GM19372 (cell line): Measurements from ENCODE around the gene TELO2.

Experiments used
- ATAC-seq: cut with Tn5 transposase; IDR thresholded peaks from one replicate; pipeline ENCODE4 v1.9.1; 2021; ENCODE audit warnings: mild to moderate bottlenecking, low read depth, moderate library complexity; ENCODE audit not compliant: unreplicated experiment

TELO2 gene

DNA sequence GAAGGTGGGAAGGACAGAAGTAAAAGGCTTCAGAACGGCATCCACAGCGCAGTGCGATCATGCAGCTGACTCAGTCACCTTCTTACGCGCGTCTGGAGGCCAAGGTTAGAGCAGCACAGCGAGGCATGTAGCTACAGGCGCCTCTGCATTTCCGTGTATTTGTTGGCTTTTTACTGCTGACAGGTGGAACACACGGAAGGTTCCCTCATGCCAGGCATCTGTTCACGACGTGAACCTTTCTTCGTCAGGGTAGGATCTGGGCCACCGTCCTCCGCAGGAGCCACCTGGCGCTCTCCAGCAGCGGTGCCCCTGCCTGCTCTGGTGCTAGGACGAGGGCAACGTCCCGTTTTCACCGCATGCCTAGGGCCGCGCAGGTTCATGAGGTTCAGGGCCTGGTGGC is 55.6 kb downstream of the TELO2 start:
- ATAC-seq: no peak

DNA sequence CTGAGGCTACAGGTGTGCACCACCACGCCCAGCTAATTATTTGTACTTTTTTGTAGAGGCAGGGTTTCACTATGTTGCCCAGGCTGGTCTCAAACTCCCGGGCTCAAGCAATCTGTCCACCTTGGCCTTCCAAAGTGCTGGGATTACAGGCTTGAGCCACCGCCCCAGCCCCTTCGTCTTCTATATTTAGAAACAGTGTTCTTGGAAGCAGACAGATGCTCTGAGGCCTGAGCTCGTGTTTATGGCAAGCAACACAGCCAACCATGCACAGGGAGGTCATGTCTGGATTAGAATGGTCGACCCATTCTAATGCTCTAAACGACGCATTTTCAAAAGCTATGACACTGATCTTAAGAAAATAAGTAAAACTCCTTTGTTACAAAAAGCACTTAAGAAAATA is 56.9 kb downstream of the TELO2 start:
- ATAC-seq: no peak

DNA sequence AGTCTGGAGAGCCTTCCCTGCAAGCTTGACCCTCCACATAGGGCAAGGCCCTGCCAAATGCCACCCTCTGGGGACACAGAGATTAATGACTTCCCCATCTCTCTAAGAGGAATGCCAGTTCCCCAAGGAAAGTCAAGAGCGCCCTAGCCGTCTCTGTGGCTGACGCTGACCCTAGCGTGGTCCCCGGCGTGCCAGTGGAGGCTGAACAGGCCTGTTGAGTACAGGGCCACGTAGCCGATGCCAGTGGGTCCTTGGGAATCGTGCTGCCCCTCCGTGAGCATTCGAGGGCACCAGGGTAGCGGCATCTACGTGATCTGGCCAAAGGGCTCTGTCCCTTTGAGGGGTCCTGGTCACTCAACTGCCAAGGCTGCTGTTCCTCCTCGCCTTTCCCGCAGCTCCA is 57.5 kb downstream of the TELO2 start:
- no peak for ATAC-seq

DNA sequence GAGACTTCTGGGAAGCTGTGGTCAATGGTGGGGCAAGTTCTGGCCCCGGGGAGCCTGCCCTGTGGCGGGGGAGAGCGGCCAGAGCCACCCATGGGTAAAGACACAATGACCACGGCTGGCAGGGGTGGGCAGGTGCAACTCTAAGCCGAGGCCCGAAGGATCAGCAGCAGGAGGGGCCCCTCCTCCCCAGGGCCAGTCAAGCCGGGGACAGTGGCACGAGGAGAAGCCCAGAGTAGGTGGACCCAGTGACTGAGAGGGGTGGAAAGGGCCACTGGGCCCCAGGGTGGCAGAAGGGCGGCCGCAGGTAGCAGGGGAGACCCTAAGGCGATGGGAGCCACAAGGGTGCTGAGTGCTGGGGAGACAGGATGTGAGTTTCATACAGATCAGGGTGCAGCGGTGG is 58.0 kb downstream of the TELO2 start:
- no peak for ATAC-seq

DNA sequence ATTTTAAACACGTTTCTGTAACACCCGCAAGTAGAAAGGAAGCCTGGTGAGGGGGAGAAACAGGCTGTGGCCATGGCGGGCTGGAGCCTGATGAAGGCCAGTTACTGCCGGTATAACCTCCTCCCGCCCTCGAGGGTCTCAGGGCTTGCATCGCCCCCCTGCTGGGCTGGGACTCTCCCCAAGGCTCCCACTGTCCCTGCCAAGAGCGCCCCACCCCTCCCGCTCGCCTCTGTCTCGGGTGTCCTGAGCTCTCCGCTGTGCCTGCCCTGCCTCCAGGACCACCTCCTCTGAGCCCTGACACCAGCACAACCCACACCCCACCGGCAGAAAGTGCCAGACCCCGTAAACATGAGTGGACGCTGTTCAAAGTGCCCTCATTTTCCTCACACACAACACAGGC is 59.0 kb downstream of the TELO2 start:
- no peak for ATAC-seq

DNA sequence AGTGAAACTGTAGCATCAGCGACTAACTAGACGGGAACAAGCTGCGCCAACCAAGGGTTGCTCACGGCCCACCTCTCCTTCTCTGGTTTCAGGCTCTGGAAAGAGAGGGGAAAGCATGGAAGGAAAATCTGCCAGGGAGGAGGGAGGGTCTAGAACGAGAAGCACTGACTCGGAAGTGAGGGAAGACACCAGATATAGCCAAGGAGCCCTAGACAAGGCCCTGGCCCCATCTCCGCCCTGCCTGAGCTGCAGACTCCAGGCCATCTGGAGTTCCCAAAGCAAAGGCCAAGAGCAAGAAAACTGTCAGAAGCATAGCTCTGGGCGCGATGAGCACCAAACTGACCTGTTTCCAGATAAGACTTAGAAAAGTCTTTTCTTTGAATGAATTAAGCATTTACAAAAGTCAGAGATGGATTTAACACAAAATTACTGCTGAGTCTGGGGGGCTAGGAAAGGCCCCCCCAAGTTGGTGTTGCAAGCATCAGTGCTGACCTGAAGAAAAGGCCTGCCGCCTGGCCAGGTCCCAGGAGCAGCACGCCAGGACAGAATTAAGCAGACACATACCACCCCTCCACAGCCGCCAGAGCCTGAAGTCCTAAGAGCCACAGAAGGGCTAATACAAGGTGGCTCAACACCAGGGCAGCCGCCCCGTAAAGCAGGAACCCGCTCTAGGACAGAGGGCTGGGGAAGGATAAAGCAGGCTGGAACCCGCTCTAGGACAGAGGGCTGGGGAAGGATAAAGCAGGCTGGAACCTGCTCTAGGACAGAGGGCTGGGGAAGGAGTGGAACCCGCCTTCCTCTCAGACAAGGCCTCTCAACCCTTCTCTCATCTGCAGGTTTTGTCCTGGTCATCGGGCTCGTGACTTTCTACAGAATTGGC is 61.0 kb downstream of the TELO2 start:
- ATAC-seq: no peak

DNA sequence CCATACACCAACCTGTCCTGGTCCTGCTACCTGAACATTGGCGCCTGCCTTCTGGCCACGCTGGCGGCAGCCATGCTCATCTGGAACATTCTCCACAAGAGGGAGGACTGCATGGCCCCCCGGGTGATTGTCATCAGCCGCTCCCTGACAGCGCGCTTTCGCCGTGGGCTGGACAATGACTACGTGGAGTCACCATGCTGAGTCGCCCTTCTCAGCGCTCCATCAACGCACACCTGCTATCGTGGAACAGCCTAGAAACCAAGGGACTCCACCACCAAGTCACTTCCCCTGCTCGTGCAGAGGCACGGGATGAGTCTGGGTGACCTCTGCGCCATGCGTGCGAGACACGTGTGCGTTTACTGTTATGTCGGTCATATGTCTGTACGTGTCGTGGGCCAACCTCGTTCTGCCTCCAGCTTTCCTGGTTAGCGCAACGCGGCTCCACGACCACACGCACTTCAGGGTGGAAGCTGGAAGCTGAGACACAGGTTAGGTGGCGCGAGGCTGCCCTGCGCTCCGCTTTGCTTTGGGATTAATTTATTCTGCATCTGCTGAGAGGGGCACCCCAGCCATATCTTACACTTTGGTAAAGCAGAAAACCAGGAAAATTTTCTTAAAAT is 61.8 kb downstream of the TELO2 start:
- no peak for ATAC-seq

DNA sequence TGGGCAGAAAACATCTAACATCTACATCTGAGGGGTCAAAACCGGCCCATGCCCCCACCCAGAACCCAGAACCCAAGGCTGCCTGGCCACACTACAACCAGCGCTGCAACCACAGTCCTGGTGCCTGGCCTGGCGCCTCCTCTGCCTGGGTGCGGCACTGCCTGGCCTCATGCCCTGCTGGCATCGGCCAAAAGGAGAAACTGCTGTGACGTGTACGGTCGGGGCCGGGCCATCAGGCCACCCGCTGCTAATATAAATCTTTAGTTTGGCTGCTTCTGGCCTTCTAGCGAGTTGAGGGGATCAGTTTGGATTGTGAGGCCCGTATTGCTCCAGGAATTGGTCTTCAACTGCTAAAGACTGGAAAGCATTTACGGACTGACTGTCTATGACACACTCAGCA is 63.1 kb downstream of the TELO2 start:
- no peak for ATAC-seq

DNA sequence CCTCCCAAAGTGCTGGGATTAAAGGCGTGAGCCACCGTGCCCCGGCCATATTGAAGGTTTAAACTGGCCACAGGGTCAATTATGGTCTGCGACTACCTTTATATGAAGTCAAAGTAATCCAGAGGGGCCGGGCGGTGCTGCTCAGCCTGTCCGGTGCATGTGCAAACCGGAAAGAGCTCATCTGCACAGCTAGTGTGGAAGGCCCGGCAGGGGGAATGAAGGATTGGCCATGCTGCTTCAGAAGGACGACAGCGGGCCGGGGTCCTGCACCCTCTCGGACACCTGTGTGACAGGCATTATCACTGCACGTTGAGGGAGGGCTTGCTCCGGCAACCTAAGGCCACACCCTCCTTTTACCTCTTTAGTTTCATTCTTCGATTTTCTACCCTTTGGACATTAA is 63.9 kb downstream of the TELO2 start:
- ATAC-seq: no peak

DNA sequence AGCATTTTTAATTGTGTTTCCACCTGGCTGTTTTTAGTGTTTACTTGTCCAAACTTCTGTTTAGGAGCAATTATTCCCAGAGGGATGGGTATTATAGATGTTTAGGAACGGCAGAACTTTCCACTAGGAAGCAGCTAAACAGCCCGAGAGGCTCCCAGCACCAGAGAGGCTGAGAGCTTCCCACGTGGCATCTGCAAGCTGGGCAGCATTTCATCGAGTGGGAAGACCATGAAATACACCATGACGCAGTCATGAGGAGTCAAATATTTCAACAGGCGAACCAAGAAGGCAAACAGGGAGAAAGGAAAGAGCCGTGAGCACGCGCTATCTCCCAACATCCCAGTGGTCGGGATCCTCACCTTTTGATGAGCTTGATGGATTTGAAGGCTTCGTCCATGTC is 64.4 kb downstream of the TELO2 start:
- ATAC-seq: no peak

DNA sequence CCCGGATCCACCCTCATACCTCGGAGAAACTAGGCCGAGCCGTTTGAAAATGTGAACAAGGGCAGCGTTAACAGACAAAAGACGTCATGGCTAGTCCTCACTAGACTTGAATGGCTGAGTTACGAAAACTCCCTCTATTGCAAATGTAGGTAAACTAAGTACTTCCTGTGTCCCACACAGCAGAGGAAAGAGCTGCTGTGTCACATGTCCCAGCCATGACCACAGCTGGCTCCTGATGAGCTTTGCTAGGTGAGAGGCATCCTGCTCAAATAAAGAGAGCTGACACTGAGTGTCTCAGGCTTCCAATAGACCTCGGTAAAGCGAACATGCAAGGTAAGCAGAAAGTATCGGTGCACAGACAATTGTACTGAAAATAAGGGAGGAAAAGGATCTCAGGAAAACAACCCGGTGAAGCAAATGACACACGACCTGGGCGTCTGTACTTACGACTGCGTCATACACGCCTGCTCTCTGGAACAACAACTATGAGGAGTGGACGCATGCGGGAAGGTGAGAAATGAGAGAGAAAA is 66.4 kb downstream of the TELO2 start:
- ATAC-seq: no peak
